Kasumi-1 (cell line): Measurements from ENCODE around the gene M1AP.
"Not testable (repeated sequence)": the region's sequence is repeated elsewhere in the genome, so short reads cannot be mapped to it uniquely, and the experiment has no call there.

Experiments
- DNase-seq, 2 experiments: peaks; one replicate each; lab custom pipeline; 2025; lab: John Stamatoyannopoulos, UW

Gene M1AP

GRCh38 chr2:74653985-74654882 is 6.1 kb upstream of the M1AP start, which contains the start of gene SEMA4F:
SEMA4F (plus strand) TSS chr2:74654247; CDS start chr2:74654377, 130 bp downstream.
- peak; percentile 96 for DNase-seq

- no peak for DNase-seq
These were observed 5.5 kb upstream of the M1AP start for GRCh38 chr2:74653589-74653984.

- no peak for DNase-seq
These were observed 1.2 kb downstream of the M1AP start for GRCh38 chr2:74646834-74647482.

GRCh38 chr2:74646201-74646600 is 1.9 kb downstream of the M1AP start:
- DNase-seq, result peak in 1 of 2 experiments; percentile 4

- DNase-seq, result no peak
These were observed 2.8 kb downstream of the M1AP start for GRCh38 chr2:74645344-74645743.

- no peak for DNase-seq
These were observed 8.6 kb downstream of the M1AP start for GRCh38 chr2:74639550-74639949.

GRCh38 chr2:74632939-74633312 is 15.2 kb downstream of the M1AP start:
- DNase-seq, result no peak

GRCh38 chr2:74632209-74632938 is 15.8 kb downstream of the M1AP start:
- DNase-seq, result peak; percentile 28 to 35

- not testable (repeated sequence) for DNase-seq
These were observed 17.7 kb downstream of the M1AP start for GRCh38 chr2:74630454-74630853.

GRCh38 chr2:74628538-74629105 is 19.5 kb downstream of the M1AP start:
- DNase-seq, result no peak

- DNase-seq, result no peak
These were observed 22.3 kb downstream of the M1AP start for GRCh38 chr2:74625658-74626425.

- DNase-seq, result no peak
These were observed 27.5 kb downstream of the M1AP start for GRCh38 chr2:74620671-74621070.

- DNase-seq, result no peak
These were observed 28.4 kb downstream of the M1AP start for GRCh38 chr2:74619651-74620297.

- DNase-seq, result no peak
These were observed 29.6 kb downstream of the M1AP start for GRCh38 chr2:74618410-74619083.

GRCh38 chr2:74617122-74617521 is 31.0 kb downstream of the M1AP start:
- DNase-seq, result no peak

- no peak for DNase-seq
These were observed 41.2 kb downstream of the M1AP start for GRCh38 chr2:74606927-74607326.

- no peak for DNase-seq
These were observed 44.7 kb downstream of the M1AP start for GRCh38 chr2:74603282-74604000.

- DNase-seq, result peak in 1 of 2 experiments; percentile 17
These were observed 45.4 kb downstream of the M1AP start for GRCh38 chr2:74602586-74603281.

GRCh38 chr2:74599676-74600075 is 48.5 kb downstream of the M1AP start:
- DNase-seq, result no peak
